PFSK-1 (cell line): ENCODE results near the gene ZMAT5.

Source experiments
- FOXP2 ChIP-seq: optimal IDR thresholded peaks from 2 replicates; pipeline ENCODE3; 2011; ENCODE audit warnings: borderline replicate concordance, control low read depth, inconsistent platforms; ENCODE audit not compliant: insufficient read depth; ENCODE audit errors: extremely low read length, extremely low read depth
- POLR2AphosphoS5 ChIP-seq: IDR thresholded peaks from 2 replicates; pipeline ENCODE4 v1.6.1; 2012; ENCODE audit warnings: low read depth, mild to moderate bottlenecking, control low read depth, low read length, moderate library complexity
- SIN3A ChIP-seq: IDR thresholded peaks from 2 replicates; pipeline ENCODE4 v1.6.1; 2012; ENCODE audit warnings: mild to moderate bottlenecking, low read length, moderate library complexity, borderline replicate concordance; ENCODE audit not compliant: insufficient read depth
- TAF1 ChIP-seq: IDR thresholded peaks from 2 replicates; pipeline ENCODE4 v1.6.1; 2012; ENCODE audit warnings: low read length, control low read depth, borderline replicate concordance; ENCODE audit not compliant: insufficient read depth
- TF ChIP-seq, protein P1 (sequence below), 2 experiments: IDR thresholded peaks; 2 replicates each; pipeline versions ENCODE4 v1.6.1 to v1.8.0; 2011 to 2012; ENCODE audit warnings: low read depth in 2 of 2, low read length in 2 of 2, control low read depth in 1 of 2, inconsistent platforms in 1 of 2, mild to moderate bottlenecking in 1 of 2, moderate library complexity in 1 of 2; ENCODE audit not compliant: insufficient read depth in 1 of 2

ZMAT5 gene

GRCh38 chr22:29727131-29727523, 39.7 kb downstream of the ZMAT5 start:
- no peak for TF ChIP-seq TAF1
- TF ChIP-seq, protein P1, sequence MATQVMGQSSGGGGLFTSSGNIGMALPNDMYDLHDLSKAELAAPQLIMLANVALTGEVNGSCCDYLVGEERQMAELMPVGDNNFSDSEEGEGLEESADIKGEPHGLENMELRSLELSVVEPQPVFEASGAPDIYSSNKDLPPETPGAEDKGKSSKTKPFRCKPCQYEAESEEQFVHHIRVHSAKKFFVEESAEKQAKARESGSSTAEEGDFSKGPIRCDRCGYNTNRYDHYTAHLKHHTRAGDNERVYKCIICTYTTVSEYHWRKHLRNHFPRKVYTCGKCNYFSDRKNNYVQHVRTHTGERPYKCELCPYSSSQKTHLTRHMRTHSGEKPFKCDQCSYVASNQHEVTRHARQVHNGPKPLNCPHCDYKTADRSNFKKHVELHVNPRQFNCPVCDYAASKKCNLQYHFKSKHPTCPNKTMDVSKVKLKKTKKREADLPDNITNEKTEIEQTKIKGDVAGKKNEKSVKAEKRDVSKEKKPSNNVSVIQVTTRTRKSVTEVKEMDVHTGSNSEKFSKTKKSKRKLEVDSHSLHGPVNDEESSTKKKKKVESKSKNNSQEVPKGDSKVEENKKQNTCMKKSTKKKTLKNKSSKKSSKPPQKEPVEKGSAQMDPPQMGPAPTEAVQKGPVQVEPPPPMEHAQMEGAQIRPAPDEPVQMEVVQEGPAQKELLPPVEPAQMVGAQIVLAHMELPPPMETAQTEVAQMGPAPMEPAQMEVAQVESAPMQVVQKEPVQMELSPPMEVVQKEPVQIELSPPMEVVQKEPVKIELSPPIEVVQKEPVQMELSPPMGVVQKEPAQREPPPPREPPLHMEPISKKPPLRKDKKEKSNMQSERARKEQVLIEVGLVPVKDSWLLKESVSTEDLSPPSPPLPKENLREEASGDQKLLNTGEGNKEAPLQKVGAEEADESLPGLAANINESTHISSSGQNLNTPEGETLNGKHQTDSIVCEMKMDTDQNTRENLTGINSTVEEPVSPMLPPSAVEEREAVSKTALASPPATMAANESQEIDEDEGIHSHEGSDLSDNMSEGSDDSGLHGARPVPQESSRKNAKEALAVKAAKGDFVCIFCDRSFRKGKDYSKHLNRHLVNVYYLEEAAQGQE (IDR thresholded peaks at IDR 0.05; ENCODE audit: insufficient read depth in 1 of 2, low read depth in 2 of 2, low read length in 2 of 2): no peak
- TF ChIP-seq SIN3A: no peak
- no peak for TF ChIP-seq FOXP2
- TF ChIP-seq POLR2AphosphoS5: no peak

DNA sequence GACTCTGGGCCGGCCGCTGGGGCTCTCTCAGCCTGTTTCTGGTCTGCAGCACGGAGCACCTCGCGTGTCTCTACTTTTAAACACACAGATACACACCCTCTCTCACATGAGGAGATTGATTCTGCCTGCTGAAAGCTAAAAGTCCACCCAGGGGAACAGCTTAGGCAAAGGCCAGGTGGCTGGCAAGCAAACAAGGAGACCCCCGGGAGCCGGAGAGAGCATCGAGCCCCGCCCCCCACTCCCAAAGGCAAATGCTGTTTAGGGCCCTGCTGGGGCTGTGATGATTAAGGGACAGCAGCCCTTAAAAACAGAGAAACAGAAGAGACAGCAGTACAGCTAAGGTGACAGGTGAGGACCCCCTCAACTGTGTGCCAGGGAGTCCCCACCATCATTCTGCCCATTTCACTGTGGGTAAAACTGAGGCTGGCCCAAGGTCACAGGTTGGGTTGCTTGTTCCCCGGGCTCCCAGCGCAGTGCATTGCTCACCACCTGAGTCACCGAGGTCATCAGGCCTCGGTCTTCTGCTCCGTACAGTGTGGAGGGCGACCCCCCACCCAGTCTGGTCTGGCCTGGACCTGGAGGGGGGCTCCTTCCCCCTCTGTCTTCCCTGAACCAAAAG, 40.2 kb downstream of the ZMAT5 start:
- no peak for TF ChIP-seq FOXP2
- TF ChIP-seq POLR2AphosphoS5: no peak
- TF ChIP-seq, protein P1 (IDR thresholded peaks at IDR 0.05; ENCODE audit: insufficient read depth in 1 of 2, low read depth in 2 of 2, low read length in 2 of 2): no peak
- TF ChIP-seq SIN3A: no peak
- no peak for TF ChIP-seq TAF1

DNA sequence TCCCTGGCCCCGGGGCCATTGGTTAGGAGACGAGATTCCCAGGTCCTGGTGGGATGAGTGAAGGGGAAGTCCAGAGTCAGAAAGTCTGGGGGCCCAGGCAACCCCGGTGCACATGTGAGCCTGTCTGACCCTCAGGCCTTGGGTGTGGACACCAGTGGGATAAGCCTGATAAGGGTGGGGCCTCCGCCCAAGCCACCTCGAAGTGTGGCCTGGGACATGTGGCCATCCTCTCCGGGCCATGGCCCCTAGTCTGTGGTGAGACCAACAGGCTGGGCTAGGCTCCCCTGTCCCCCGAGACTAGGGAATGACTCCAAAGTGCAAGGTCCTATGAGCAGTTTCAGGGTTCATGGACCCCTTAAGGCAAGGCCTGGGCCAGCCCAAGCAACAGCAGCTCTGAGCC, 40.7 kb downstream of the ZMAT5 start:
- TF ChIP-seq POLR2AphosphoS5 (no peak), TAF1 (no peak), SIN3A (no peak), FOXP2 (no peak)
- TF ChIP-seq, protein P1 (IDR thresholded peaks at IDR 0.05; ENCODE audit: insufficient read depth in 1 of 2, low read depth in 2 of 2, low read length in 2 of 2): no peak

GRCh38 chr22:29724843-29725242, 42.0 kb downstream of the ZMAT5 start:
- TF ChIP-seq FOXP2: no peak
- TF ChIP-seq POLR2AphosphoS5: no peak

GRCh38 chr22:29723766-29724165, 43.0 kb downstream of the ZMAT5 start:
- TF ChIP-seq SIN3A: no peak
- no peak for TF ChIP-seq POLR2AphosphoS5
- TF ChIP-seq, protein P1 (IDR thresholded peaks at IDR 0.05; ENCODE audit: insufficient read depth in 1 of 2, low read depth in 2 of 2, low read length in 2 of 2): no peak
- no peak for TF ChIP-seq TAF1
- TF ChIP-seq FOXP2: no peak
